ENCODE data around the gene SLC35E1.

The SLC35E1 gene

DNA sequence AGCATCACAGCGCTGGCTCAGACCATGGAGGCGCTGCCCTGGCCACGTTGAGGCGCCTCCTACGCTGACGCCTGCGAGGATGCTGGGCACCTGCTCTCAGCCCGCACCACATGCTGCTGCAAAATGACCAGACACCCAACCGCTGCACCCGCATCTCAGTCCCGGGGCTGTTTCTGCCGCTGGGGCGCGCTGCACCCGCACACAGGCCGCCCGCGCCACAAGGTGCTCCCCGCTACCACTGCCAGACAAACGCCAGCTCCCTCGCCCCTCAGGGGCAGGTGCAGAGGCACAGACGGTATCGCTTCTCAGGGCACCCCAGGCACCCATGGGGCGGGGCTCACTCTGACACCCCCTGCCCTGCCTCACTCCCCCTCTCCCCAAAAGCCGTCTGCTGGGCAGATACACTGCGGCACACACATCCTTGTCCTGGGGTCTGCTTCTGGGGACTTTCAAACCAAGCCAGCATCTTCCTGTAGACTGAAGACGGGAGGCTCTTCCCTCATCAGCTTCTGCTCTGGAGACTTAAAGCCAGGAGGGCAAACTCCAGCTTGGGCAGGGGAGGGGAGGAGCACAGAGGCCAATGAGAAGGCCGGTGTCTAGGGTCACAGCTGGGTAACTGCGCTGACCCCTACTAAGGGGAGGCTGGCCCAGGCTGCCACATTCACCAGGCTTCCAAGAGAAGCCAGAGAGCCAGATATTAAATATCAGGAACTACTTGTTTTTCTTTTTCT, 46.3 kb downstream of the SLC35E1 start:
- H3K36me3 ChIP-seq (ENCODE audit: low read length): no peaks in the 10 kb centered on the region
- H3F3A ChIP-seq (ENCODE audit: insufficient read depth): no peaks in the 10 kb centered on the region
- H4K20me1 ChIP-seq (ENCODE audit: low read depth, low read length): no peaks in the 10 kb centered on the region

DNA sequence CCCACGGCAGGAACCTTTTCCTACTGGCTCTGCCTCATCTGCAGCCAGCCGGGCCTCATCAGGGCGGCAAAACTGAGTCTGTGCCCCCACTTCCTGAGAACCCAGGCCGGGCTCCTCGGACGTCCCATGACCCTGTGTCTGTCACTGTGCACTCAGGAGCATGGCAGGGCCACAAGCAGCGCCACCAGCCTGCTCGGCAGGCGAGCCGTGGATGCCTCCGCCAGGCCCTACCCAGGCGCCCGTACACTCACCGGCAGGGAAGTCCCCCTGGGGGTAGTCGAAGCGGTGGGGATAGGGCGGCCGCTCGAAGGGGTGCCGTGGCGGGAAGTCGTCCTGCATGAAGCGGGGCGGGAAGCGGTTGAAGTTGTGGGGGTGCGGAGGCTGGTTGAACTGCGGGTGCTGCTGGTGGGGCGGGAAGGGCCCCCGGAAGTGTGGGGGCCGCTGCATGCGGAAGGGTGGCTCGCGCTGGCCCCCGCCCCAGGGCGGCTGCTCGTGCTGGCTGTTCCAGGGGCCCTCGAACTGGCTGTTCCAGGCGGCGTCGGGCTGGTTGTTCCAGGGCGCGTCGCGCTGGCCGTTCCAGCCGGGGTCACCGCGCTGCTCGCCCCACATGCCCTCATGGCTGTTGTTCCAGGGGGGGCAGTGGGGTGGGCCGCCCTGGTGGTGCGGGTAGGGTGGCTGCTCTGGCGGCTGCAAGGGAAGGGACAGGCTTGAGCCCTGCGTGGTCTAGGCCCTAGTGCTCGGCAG, 47.1 kb downstream of the SLC35E1 start:
- no peaks in the 10 kb centered on the region for H4K20me1 ChIP-seq (ENCODE audit: low read depth, low read length)
- no peaks in the 10 kb centered on the region for H3K36me3 ChIP-seq (ENCODE audit: low read length)
- TF ChIP-seq EZH2phosphoT487 (conservative IDR thresholded peaks at IDR 0.05; ENCODE audit: low read length): no peak
- TF ChIP-seq, protein P1, sequence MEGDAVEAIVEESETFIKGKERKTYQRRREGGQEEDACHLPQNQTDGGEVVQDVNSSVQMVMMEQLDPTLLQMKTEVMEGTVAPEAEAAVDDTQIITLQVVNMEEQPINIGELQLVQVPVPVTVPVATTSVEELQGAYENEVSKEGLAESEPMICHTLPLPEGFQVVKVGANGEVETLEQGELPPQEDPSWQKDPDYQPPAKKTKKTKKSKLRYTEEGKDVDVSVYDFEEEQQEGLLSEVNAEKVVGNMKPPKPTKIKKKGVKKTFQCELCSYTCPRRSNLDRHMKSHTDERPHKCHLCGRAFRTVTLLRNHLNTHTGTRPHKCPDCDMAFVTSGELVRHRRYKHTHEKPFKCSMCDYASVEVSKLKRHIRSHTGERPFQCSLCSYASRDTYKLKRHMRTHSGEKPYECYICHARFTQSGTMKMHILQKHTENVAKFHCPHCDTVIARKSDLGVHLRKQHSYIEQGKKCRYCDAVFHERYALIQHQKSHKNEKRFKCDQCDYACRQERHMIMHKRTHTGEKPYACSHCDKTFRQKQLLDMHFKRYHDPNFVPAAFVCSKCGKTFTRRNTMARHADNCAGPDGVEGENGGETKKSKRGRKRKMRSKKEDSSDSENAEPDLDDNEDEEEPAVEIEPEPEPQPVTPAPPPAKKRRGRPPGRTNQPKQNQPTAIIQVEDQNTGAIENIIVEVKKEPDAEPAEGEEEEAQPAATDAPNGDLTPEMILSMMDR (IDR thresholded peaks at IDR 0.05; ENCODE audit: insufficient read depth, low read length, poor library complexity, severe bottlenecking): no peak

More for the DNA sequence above, 46.3 kb downstream of the SLC35E1 start:
- H3K79me2 ChIP-seq (ENCODE audit: insufficient read depth, low read length): peaks cover 8% of the 10 kb centered on the region; the same call in 1 of the 2 replicates
- no peak overlapping the region for H3K4me3 ChIP-seq (ENCODE audit: insufficient read depth, low read length, poor library complexity, severe bottlenecking)
- no peak overlapping the region for H2AFZ ChIP-seq (ENCODE audit: low read depth, low read length, severe bottlenecking)
- H3K9me2 ChIP-seq (replicated peaks; ENCODE audit: insufficient read depth, low read length): no peaks in the 10 kb centered on the region
- H3K4me2 ChIP-seq (ENCODE audit: low read depth, low read length, poor library complexity, severe bottlenecking): no peak overlapping the region
- H3K9me3 ChIP-seq (ENCODE audit: insufficient read depth, low read length): no peaks in the 10 kb centered on the region
- TF ChIP-seq, protein P1 (IDR thresholded peaks at IDR 0.05; ENCODE audit: insufficient read depth, low read length, poor library complexity, severe bottlenecking): no peak
- no peak for TF ChIP-seq EZH2phosphoT487 (conservative IDR thresholded peaks at IDR 0.05; ENCODE audit: low read length)
- H3K9ac ChIP-seq (ENCODE audit: low read length): no peak overlapping the region
- H3K27me3 ChIP-seq (ENCODE audit: low read length): no peaks in the 10 kb centered on the region
- H3K27ac ChIP-seq (ENCODE audit: low read depth, low read length): no peak overlapping the region

DNA sequence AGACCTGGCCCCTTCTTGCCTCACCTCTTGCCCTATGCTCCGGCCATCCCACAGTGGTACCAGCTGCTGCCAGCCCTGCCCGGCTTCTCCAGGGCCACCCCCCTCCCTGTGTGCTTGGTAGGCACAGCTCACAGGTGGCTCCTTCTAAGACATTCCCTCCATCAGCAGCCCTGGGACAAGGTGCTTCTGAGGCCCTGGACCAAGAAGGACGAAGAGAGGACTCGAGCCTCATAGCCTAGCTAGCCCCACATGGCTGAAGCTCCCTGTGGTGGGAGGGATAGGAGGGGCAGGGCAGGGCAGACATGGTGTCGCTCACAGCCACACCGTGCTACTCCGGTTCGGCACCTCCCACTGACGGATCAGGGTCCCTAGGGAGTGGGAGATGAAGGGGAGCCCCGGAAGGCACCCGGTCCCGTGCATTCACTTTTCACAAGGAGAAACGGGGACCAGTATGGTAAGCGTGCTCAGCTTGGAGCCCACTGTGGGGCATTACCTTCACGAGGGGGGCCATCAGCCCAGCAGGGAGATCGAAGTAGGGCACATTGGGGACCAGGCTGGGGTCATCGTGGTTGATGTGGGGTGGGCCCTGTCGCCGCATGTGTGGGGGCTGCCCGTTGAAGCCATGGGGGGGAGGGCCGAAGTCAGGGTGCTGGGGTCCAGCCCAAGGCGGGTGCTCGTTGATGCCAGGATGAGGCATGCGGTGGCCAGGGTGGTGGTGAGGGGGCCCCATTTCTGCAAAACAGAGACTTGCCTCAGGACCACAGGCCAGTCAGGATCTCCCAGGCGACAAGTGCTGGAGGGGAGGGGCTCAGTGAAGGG, 49.4 kb downstream of the SLC35E1 start:
- Histone ChIP-seq H3K4me2 (ENCODE audit: low read depth, low read length, poor library complexity, severe bottlenecking) (no peak overlapping the region), H3K4me3 (ENCODE audit: insufficient read depth, low read length, poor library complexity, severe bottlenecking) (no peak overlapping the region), H4K20me1 (ENCODE audit: low read depth, low read length) (no peaks in the 10 kb centered on the region), H3K9ac (ENCODE audit: low read length) (no peak overlapping the region), H3K79me2 (ENCODE audit: insufficient read depth, low read length) (peaks cover 5% of the 10 kb centered on the region; the same call in 1 of the 2 replicates), H3K27me3 (ENCODE audit: low read length) (no peaks in the 10 kb centered on the region), H3K27ac (ENCODE audit: low read depth, low read length) (no peak overlapping the region), H3K9me3 (ENCODE audit: insufficient read depth, low read length) (no peaks in the 10 kb centered on the region), H3K9me2 (replicated peaks; ENCODE audit: insufficient read depth, low read length) (no peaks in the 10 kb centered on the region), H3F3A (ENCODE audit: insufficient read depth) (peaks cover 2% of the 10 kb centered on the region; the same call in 1 of the 2 replicates), H3K36me3 (ENCODE audit: low read length) (peaks cover 4% of the 10 kb centered on the region; the same call in 1 of the 2 replicates), H2AFZ (ENCODE audit: low read depth, low read length, severe bottlenecking) (no peak overlapping the region)
- TF ChIP-seq, protein P1 (IDR thresholded peaks at IDR 0.05; ENCODE audit: insufficient read depth, low read length, poor library complexity, severe bottlenecking): no peak
- TF ChIP-seq EZH2phosphoT487 (conservative IDR thresholded peaks at IDR 0.05; ENCODE audit: low read length): no peak

More for the DNA sequence above, 47.1 kb downstream of the SLC35E1 start:
- Histone ChIP-seq H3K27me3 (ENCODE audit: low read length) (no peaks in the 10 kb centered on the region), H3F3A (ENCODE audit: insufficient read depth) (no peaks in the 10 kb centered on the region), H3K9me2 (replicated peaks; ENCODE audit: insufficient read depth, low read length) (no peaks in the 10 kb centered on the region), H3K27ac (ENCODE audit: low read depth, low read length) (no peak overlapping the region), H3K4me2 (ENCODE audit: low read depth, low read length, poor library complexity, severe bottlenecking) (no peak overlapping the region), H3K9ac (ENCODE audit: low read length) (no peak overlapping the region), H2AFZ (ENCODE audit: low read depth, low read length, severe bottlenecking) (no peak overlapping the region), H3K79me2 (ENCODE audit: insufficient read depth, low read length) (peaks cover 8% of the 10 kb centered on the region; the same call in 1 of the 2 replicates), H3K4me3 (ENCODE audit: insufficient read depth, low read length, poor library complexity, severe bottlenecking) (no peak overlapping the region), H3K9me3 (ENCODE audit: insufficient read depth, low read length) (no peaks in the 10 kb centered on the region)

All from SU-DHL-6 (cell line).